DOHH2 (cell line): ENCODE results near the gene FOXRED2.

Experiments
- CTCF ChIP-seq: fragments of 200-600 bp; sonication (generic); IDR thresholded peaks from one replicate; pipeline ENCODE4 v1.5.1; 2014; ENCODE audit warnings: antibody characterized with exemption, mild to moderate bottlenecking, low read depth, low read length; ENCODE audit not compliant: poor library complexity, severe bottlenecking
- EZH2phosphoT487 ChIP-seq: fragments of 200-600 bp; sonication (generic); IDR thresholded peaks from 2 replicates; pipeline ENCODE4 v1.6.1; 2017; ENCODE audit warnings: borderline replicate concordance, mild to moderate bottlenecking, antibody characterized with exemption, low read length, moderate library complexity, mixed read lengths

GRCh38 chr22:36464715-36465231, 42.1 kb downstream of the FOXRED2 start:
- TF ChIP-seq CTCF = no peak
- TF ChIP-seq EZH2phosphoT487 = no peak
